Mammary epithelial cell (primary cell): ENCODE results near the gene KMT2E.

ENCODE experiments used
- EZH2 ChIP-seq: IDR thresholded peaks from 2 replicates; pipeline ENCODE4 v1.6.1; 2012; ENCODE audit warnings: low read length, inconsistent platforms, borderline replicate concordance
- TF ChIP-seq, protein P1 (sequence below), 2 donors: IDR thresholded peaks in 1 of 2; conservative IDR thresholded peaks in 1 of 2; 2 replicates each; pipeline ENCODE4 v1.5.1; 2011 to 2012; ENCODE audit warnings: inconsistent platforms in 2 of 2, low read length in 2 of 2, mild to moderate bottlenecking in 2 of 2, control low read depth in 1 of 2, low read depth in 1 of 2; ENCODE audit not compliant: insufficient read depth in 1 of 2; ENCODE audit errors: extremely low read depth in 1 of 2

DNA sequence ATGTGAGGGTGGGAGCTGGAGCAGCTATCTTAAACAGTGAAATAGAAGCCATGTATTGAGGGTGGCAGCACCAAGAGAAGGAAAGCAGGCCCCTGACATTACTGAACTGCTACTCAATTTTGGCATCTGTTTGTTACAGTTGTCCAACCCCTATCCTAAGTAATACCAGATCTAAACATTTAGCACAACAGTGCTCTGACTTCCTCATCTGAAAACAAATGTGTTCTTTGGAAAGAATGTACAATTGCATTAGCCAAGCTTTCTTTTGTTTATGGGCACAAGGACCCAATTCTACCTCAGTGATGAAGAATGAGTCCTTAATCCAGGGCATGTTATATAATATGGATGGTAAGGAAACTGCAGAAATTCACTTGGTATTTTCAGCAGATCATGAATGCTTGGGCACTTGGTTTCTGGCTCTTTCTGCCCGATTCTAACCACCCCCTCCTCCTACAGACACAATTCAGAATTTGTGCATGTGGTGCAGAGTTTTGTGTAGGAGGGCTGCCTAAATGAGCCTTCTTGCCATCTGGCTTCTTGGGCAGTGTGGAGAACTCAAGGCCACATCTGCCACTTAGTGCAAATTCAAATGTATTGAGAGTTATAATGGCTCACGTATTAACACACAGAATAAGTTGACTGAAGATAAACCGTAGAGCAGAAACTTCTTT, 36.9 kb upstream of the KMT2E start:
- TF ChIP-seq, protein P1, sequence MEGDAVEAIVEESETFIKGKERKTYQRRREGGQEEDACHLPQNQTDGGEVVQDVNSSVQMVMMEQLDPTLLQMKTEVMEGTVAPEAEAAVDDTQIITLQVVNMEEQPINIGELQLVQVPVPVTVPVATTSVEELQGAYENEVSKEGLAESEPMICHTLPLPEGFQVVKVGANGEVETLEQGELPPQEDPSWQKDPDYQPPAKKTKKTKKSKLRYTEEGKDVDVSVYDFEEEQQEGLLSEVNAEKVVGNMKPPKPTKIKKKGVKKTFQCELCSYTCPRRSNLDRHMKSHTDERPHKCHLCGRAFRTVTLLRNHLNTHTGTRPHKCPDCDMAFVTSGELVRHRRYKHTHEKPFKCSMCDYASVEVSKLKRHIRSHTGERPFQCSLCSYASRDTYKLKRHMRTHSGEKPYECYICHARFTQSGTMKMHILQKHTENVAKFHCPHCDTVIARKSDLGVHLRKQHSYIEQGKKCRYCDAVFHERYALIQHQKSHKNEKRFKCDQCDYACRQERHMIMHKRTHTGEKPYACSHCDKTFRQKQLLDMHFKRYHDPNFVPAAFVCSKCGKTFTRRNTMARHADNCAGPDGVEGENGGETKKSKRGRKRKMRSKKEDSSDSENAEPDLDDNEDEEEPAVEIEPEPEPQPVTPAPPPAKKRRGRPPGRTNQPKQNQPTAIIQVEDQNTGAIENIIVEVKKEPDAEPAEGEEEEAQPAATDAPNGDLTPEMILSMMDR (conservative IDR thresholded peaks at IDR 0.05 in 1 of 2, IDR thresholded peaks at IDR 0.05 in 1 of 2; ENCODE audit: extremely low read depth in 1 of 2, insufficient read depth in 1 of 2, low read depth in 1 of 2, low read length in 2 of 2): no peak
- TF ChIP-seq EZH2: no peak
